ENCODE results near the gene ADISSP.

ADISSP gene

GRCh38 chr20:3714092-3714491 lies 53.5 kb downstream of the ADISSP start:
- no peak for DNase-seq (ENCODE audit: low spot score)

DNA sequence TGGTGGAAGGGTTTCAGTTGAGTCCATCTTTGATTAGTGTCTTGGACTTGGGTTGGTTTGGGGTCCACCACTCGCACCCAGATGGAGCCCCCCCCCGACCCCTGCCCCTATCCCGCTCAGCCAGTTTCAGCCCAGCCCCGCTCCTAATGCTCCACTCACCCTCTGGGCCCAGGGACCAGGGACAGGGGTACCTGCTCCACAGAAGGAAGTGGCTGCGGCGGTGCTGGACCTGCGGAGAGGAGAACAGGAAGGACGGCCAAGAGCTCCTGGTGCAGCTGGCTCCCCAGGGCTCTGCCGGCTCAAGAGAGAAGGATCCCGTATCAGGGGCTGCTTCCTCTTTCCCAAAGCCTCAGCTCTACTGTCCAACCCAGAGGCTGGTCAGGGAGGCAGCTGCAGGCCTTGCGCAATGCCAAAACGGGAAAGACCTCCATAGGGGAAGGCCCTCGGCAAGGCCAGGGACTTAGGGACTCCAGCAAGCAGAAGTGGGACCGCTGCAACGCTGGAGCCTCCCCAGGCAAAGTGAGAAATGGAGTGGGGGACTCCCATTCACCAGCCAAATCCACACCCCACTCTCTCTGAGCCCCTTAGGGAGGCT lies 55.2 kb downstream of the ADISSP start, which contains the start of gene SIGLEC1:
Gene SIGLEC1 (minus strand): TSS at position 322 of the 595 bp plus-strand sequence. CDS start 5,472 bp downstream, outside the sequence.
- no peak for DNase-seq (ENCODE audit: low spot score)

GRCh38 chr20:3711484-3711941 lies 56.0 kb downstream of the ADISSP start:
- DNase-seq (ENCODE audit: low spot score): no peak

DNA sequence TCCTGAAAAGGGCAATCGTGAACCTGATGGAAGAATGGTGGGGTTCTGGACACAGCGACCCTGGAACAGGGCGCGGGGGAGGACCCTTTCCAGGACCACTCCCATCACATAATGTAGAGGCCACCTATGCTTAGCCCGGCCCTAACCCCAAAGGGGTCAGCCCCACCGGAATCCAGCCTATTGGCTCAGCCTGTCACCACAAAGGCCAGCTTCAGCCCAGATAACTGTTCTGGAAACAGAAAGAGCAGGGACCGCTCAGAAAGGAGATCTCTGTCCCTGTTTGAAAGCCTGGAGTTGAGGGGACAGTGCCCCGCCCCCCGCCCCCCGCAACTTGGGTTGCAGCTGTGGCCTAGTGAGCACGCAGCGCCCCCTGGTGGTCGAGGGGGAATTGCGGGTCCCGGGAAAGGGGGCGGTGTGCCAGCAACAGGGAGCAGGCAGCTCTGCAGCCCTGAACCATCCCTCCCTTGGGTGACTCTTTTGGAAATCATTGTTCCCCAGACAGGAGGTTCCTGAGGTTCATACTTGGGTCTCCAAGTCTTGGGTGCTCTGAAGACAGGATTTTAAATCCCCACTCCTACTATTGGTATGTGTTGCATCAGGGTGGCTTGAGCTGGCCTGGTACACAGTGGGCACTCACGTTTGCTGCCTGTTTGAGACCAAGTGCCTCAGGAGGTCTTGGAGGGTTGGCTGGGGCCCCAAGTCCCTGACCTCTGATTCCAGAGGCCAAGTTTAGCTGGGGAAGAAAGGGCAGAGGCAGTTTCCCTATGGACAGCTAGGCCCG lies 56.7 kb downstream of the ADISSP start:
- peak; percentile 56 for DNase-seq (ENCODE audit: low spot score)

GRCh38 chr20:3710011-3710466 lies 57.5 kb downstream of the ADISSP start:
- DNase-seq (ENCODE audit: low spot score): no peak

- DNase-seq (ENCODE audit: low spot score): no peak
These were observed 60.0 kb downstream of the ADISSP start for GRCh38 chr20:3707508-3707899.

DNA sequence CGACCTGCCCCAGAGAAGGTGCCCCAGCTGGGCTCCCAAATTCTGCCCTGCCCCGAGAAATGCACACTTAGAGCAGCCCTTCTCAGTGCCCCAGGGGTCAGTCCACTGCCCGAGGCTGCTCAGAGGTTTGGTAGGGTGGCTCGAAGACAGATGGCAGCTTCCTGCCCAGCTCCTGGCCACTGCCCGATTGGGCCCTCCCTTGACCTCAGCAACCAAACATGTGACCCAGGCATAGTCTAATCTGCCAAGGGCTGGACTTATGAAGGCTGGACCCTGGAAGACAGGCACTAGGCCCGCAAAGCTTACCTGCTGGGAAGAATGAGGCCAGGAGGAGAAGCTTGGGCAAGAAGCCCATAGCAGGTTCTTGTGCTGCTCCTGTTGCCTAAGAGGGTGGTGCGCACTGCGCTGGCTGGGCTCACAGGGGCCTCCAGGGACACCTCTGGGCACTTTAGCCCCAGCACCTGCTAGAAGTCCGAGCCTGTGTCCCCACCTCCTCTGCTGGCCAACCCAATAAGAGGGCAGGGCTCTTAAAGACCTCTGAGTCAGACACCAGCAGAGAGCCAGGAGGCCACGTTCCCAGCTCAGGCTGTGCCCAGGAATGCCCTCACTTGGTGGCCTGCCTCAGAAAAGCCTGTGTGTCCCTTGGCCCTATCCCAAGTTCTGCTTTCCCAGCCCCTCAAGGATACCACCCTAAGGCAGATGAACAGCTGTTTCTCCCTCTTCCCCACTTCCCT lies 60.6 kb downstream of the ADISSP start:
- no peak for DNase-seq (ENCODE audit: low spot score)

GRCh38 chr20:3705970-3706739 lies 61.4 kb downstream of the ADISSP start:
- no peak for DNase-seq (ENCODE audit: low spot score)

- DNase-seq (ENCODE audit: low spot score): no peak
These were observed 62.0 kb downstream of the ADISSP start for GRCh38 chr20:3705491-3705969.

DNA sequence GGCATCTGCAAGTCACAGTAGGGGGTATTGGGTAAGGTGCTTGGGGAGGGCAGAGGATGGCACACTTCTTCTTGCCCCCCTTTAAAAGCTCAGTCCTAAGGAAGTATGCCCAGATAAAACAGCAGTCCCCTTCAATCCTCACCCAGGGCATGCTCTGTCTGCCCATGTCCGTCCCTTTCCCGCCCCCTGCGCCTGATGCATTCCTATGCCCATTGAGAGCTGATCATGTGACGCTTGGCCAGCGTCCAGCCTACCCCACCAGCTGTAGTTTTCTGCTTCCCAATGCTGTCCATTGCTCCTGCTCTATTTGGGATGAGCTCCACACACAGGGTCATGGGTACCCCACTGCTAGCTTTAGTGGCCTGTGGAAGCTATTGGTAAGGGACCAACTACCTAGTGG lies 63.5 kb downstream of the ADISSP start:
- no peak for DNase-seq (ENCODE audit: low spot score)
